ENCODE data around the gene ASTN2. TPM values are rescaled to one million over a fixed set of nuclear protein-coding genes. Genes with fewer than 3 reads are reported as not detected.

The ASTN2 gene
- total and polyA plus RNA-seq, 2 donors (not counting 3 experiments of a cell fraction or from before 2014, with no cell fraction given), result 1.0 to 1.9 TPM

- no TSS peak for BruUV-seq (replicated peaks)
These were observed 245.7 kb downstream of the ASTN2 start for GRCh38 chr9:117169089-117169621.

DNA sequence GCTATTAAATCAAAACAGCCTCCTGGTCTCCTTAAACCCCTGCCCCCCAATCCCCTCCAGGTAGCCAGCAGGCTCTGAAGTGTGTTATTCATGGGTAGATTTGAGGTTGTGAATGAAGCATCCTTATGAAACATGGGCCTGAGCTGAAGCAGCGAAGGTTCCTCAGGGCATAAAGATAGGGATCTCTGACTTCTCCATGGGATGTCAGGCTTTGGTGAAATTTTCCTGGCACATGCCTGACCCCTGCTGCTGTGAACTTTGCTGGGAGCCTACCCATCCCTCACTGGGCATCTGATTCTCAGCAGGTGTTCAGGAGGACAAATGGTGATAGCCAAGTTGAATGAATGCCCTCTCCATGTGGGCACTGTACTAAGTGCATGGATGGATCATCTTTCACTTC is 250.3 kb downstream of the ASTN2 start:
- no peak overlapping the region for H3K4me3 ChIP-seq (replicated peaks in 1 of 3; ENCODE audit: insufficient read depth in 1 of 3, low read depth in 1 of 3, low read length in 3 of 3)
- DNase-seq (ENCODE audit: low read depth, low spot score) (no peak), FAIRE-seq (no peak)
- intact Hi-C loops (cut with micrococcal nuclease) (no loop called here), dilution Hi-C loops (cut with MboI; ENCODE audit: extremely low pct_ligation_motif_present, low sequenced_read_pairs) (no loop called here)
- H3K27me3 ChIP-seq (ENCODE audit: control insufficient read depth in 2 of 2, insufficient read depth in 2 of 2, low read length in 2 of 2), result no peaks in the 10 kb centered on the region
- no peaks in the 10 kb centered on the region for H3K9me1 ChIP-seq (replicated peaks; ENCODE audit: control insufficient read depth, extremely low read depth, insufficient read depth, low read length)
- H3K9ac ChIP-seq (replicated peaks; ENCODE audit: extremely low read depth, insufficient read depth, low read length), result no peak overlapping the region
- no peak overlapping the region for H3K27ac ChIP-seq (ENCODE audit: insufficient read depth, low read depth, low read length)
- H3K36me3 ChIP-seq (ENCODE audit: control insufficient read depth in 2 of 2, extremely low read depth in 1 of 2, insufficient read depth in 2 of 2, low read length in 2 of 2), result no peaks in the 10 kb centered on the region
- H3K4me1 ChIP-seq (ENCODE audit: control insufficient read depth, extremely low read depth, insufficient read depth, low read length), result no peaks in the 10 kb centered on the region
- TF ChIP-seq POLR2AphosphoS5 (IDR thresholded peaks at IDR 0.05; ENCODE audit: insufficient read depth, low read depth, low read length) (no peak), JUN (IDR thresholded peaks at IDR 0.05; ENCODE audit: borderline replicate concordance, insufficient read depth, insufficient read length, low read depth) (no peak), POLR2A (IDR thresholded peaks at IDR 0.05; ENCODE audit: low read depth, low read length) (no peak), EZH2 (IDR thresholded peaks at IDR 0.05; ENCODE audit: borderline replicate concordance, low read depth, low read length, severe bottlenecking) (no peak), FOS (IDR thresholded peaks at IDR 0.05; ENCODE audit: borderline replicate concordance, insufficient read depth, low read length) (no peak), MYC (IDR thresholded peaks at IDR 0.05; ENCODE audit: low read depth, low read length) (no peak), GATA2 (IDR thresholded peaks at IDR 0.05; ENCODE audit: insufficient read depth, insufficient read length, low read depth, low read length) (no peak)
- TF ChIP-seq, protein P1, sequence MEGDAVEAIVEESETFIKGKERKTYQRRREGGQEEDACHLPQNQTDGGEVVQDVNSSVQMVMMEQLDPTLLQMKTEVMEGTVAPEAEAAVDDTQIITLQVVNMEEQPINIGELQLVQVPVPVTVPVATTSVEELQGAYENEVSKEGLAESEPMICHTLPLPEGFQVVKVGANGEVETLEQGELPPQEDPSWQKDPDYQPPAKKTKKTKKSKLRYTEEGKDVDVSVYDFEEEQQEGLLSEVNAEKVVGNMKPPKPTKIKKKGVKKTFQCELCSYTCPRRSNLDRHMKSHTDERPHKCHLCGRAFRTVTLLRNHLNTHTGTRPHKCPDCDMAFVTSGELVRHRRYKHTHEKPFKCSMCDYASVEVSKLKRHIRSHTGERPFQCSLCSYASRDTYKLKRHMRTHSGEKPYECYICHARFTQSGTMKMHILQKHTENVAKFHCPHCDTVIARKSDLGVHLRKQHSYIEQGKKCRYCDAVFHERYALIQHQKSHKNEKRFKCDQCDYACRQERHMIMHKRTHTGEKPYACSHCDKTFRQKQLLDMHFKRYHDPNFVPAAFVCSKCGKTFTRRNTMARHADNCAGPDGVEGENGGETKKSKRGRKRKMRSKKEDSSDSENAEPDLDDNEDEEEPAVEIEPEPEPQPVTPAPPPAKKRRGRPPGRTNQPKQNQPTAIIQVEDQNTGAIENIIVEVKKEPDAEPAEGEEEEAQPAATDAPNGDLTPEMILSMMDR (IDR thresholded peaks at IDR 0.05; ENCODE audit: extremely low read depth in 1 of 2, insufficient read depth in 1 of 2, low read depth in 1 of 2, low read length in 2 of 2), result no peak
- TF ChIP-seq, protein P2, sequence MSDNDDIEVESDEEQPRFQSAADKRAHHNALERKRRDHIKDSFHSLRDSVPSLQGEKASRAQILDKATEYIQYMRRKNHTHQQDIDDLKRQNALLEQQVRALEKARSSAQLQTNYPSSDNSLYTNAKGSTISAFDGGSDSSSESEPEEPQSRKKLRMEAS (IDR thresholded peaks at IDR 0.05; ENCODE audit: insufficient read depth, insufficient read length), result no peak
- ChIA-PET CTCF (no interaction called here), POLR2A (no interaction called here)
- no peaks in the 10 kb centered on the region for H3K9me3 ChIP-seq (replicated peaks; ENCODE audit: control insufficient read depth, insufficient read depth, low read length)
- no peak overlapping the region for H2AFZ ChIP-seq (ENCODE audit: low read depth, low read length)
- H4K20me1 ChIP-seq (replicated peaks; ENCODE audit: control insufficient read depth, extremely low read depth, insufficient read depth, low read length), result no peaks in the 10 kb centered on the region
- no peaks in the 10 kb centered on the region for H3K79me2 ChIP-seq (ENCODE audit: control insufficient read depth, insufficient read depth, low read length)
- H3K4me2 ChIP-seq (ENCODE audit: insufficient read depth, low read length), result no peak overlapping the region
- no TSS peak for BruUV-seq (replicated peaks)

More at GRCh38 chr9:117169089-117169621, 245.7 kb downstream of the ASTN2 start:
- no peaks in the 10 kb centered on the region for H4K20me1 ChIP-seq (replicated peaks; ENCODE audit: control insufficient read depth, extremely low read depth, insufficient read depth, low read length)
- H3K36me3 ChIP-seq (ENCODE audit: control insufficient read depth in 2 of 2, extremely low read depth in 1 of 2, insufficient read depth in 2 of 2, low read length in 2 of 2), result no peaks in the 10 kb centered on the region
- FAIRE-seq (no peak), DNase-seq (ENCODE audit: low read depth, low spot score) (no peak)
- no peaks in the 10 kb centered on the region for H3K27me3 ChIP-seq (ENCODE audit: control insufficient read depth in 2 of 2, insufficient read depth in 2 of 2, low read length in 2 of 2)
- H3K4me3 ChIP-seq (replicated peaks in 1 of 3; ENCODE audit: insufficient read depth in 1 of 3, low read depth in 1 of 3, low read length in 3 of 3), result no peak overlapping the region
- no peak overlapping the region for H3K9ac ChIP-seq (replicated peaks; ENCODE audit: extremely low read depth, insufficient read depth, low read length)
- H3K9me1 ChIP-seq (replicated peaks; ENCODE audit: control insufficient read depth, extremely low read depth, insufficient read depth, low read length), result no peaks in the 10 kb centered on the region
- peaks cover 3% of the 10 kb centered on the region for H3K9me3 ChIP-seq (replicated peaks; ENCODE audit: control insufficient read depth, insufficient read depth, low read length)
- ChIA-PET CTCF (no interaction called here), POLR2A (no interaction called here)
- intact Hi-C loops (cut with micrococcal nuclease) (no loop called here), dilution Hi-C loops (cut with MboI; ENCODE audit: extremely low pct_ligation_motif_present, low sequenced_read_pairs) (no loop called here)
- H2AFZ ChIP-seq (ENCODE audit: low read depth, low read length), result no peak overlapping the region
- H3K79me2 ChIP-seq (ENCODE audit: control insufficient read depth, insufficient read depth, low read length), result no peaks in the 10 kb centered on the region
- H3K4me1 ChIP-seq (ENCODE audit: control insufficient read depth, extremely low read depth, insufficient read depth, low read length), result no peaks in the 10 kb centered on the region
- H3K4me2 ChIP-seq (ENCODE audit: insufficient read depth, low read length), result no peak overlapping the region
- no peak overlapping the region for H3K27ac ChIP-seq (ENCODE audit: insufficient read depth, low read depth, low read length)
- TF ChIP-seq JUN (IDR thresholded peaks at IDR 0.05; ENCODE audit: borderline replicate concordance, insufficient read depth, insufficient read length, low read depth) (no peak), EZH2 (IDR thresholded peaks at IDR 0.05; ENCODE audit: borderline replicate concordance, low read depth, low read length, severe bottlenecking) (no peak), MYC (IDR thresholded peaks at IDR 0.05; ENCODE audit: low read depth, low read length) (no peak)

All from endothelial cell of umbilical vein (primary cell).